ENCODE results near the gene GNAQ. TPM values are rescaled to one million over a fixed set of nuclear protein-coding genes. Genes with fewer than 3 reads are reported as not detected.
A peak's percentile ranks its signal among the peaks of the same experiment; 100 is the strongest.
"Not testable (repeated sequence)": the region's sequence is repeated elsewhere in the genome, so short reads cannot be mapped to it uniquely, and the experiment has no call there.

The GNAQ gene
- total RNA-seq, 1 donor from 2014 or later: 35.4 TPM

DNA sequence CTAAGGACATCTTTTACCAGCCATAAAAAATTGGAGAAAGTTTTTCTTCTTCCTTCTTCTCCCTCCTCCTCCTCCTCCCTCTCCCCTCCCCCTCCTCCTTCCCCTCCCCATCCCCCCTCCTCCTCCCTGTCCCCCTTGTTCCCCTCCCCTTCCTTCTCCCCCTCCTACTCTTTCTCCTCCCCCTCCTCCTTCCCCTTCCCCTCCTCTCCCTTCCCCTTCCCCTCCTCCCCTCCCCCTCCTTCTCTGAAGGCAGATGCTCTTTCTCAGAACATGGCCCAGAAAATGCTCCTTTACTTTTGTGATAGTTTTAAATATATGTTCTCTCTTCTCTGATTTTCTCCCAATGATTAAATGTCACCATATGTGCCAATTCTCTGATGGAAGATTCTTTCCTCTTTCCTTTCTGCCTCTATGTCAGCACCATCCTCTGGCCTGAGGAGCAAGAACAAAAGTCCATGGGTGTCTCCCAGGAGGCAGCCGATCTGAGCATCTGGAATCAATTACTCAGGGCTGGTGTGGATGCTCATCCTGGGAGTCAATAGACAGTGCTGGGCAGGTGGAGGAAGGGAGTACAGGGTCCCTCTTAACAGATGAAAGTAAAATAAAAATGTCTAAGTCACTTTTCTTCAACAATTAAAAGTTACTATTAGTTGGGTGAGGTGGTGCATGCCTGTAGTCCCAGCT is 320.5 kb downstream of the GNAQ start:
- no peaks in the 10 kb centered on the region for H3K27me3 ChIP-seq (ENCODE audit: control insufficient read depth, insufficient read depth, low read length)
- DNase-seq (ENCODE audit: low read depth): no peak
- no peaks in the 10 kb centered on the region for H3K36me3 ChIP-seq (ENCODE audit: control insufficient read depth, insufficient read depth, low read length)
- no peak overlapping the region for H3K4me3 ChIP-seq (ENCODE audit: low read depth, low read length)
- TF ChIP-seq, protein P1, sequence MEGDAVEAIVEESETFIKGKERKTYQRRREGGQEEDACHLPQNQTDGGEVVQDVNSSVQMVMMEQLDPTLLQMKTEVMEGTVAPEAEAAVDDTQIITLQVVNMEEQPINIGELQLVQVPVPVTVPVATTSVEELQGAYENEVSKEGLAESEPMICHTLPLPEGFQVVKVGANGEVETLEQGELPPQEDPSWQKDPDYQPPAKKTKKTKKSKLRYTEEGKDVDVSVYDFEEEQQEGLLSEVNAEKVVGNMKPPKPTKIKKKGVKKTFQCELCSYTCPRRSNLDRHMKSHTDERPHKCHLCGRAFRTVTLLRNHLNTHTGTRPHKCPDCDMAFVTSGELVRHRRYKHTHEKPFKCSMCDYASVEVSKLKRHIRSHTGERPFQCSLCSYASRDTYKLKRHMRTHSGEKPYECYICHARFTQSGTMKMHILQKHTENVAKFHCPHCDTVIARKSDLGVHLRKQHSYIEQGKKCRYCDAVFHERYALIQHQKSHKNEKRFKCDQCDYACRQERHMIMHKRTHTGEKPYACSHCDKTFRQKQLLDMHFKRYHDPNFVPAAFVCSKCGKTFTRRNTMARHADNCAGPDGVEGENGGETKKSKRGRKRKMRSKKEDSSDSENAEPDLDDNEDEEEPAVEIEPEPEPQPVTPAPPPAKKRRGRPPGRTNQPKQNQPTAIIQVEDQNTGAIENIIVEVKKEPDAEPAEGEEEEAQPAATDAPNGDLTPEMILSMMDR (IDR thresholded peaks at IDR 0.05; ENCODE audit: insufficient read depth, low read length, poor library complexity, severe bottlenecking): no peak

DNA sequence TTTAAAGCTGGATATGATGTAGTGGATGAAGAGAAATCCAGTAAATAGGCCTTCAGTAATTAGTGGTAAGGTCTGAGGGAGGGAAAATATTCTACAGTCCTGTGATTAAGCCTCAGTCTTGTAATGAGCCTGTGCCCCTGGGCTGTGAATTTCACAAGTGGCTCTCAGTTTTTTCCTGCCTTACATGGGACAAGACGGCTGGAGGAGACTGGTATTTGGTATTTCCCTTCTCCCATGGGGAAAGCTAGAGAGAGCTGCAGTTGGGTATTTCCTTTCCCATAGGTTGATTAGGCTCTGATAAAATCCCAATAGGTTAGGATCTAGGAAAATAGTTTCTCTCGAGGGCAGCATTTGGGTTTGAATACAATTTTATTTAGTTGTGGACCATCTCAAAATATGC is 321.3 kb downstream of the GNAQ start:
- Histone ChIP-seq H3K36me3 (ENCODE audit: control insufficient read depth, insufficient read depth, low read length) (no peaks in the 10 kb centered on the region), H3K27me3 (ENCODE audit: control insufficient read depth, insufficient read depth, low read length) (no peaks in the 10 kb centered on the region), H3K4me3 (ENCODE audit: low read depth, low read length) (no peak overlapping the region)
- TF ChIP-seq, protein P1 (IDR thresholded peaks at IDR 0.05; ENCODE audit: insufficient read depth, low read length, poor library complexity, severe bottlenecking): no peak
- no peak for DNase-seq (ENCODE audit: low read depth)

DNA sequence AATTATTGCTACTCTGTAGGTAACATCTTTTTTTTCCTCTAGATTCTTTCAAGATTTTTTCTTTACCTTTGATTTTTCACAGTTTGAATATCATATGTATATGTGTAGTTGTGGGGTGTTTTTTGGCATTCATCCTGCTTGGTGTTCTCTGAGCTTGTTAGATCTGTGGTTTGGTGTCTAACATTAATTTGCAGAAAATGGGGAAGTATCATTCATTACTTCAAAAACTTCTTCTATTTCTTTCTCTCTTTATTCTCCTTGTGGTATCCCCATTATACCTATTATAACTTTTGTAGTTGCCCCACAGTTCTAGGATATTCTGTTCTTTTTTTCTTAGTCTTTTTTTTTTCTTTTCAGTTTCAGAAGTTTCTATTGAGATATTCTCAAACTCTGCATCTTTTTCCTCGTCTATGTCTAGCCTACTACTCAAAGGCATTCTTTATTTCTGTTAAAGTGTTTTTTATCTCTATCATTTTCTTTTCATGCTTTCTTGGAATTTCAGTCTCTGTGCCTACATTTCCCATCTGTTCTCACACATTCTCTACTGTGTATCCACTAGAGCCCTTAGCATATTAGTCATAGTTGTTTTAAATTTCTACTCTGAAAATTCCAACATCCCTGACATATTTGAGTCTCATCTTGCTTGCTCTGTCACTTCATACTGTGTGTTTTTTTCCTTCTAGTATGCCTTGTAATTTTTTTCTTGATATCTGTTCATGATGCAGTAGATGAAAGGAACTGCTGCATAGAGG is 323.4 kb downstream of the GNAQ start:
- Histone ChIP-seq H3K4me3 (ENCODE audit: low read depth, low read length) (no peak overlapping the region), H3K36me3 (ENCODE audit: control insufficient read depth, insufficient read depth, low read length) (no peaks in the 10 kb centered on the region), H3K27me3 (ENCODE audit: control insufficient read depth, insufficient read depth, low read length) (no peaks in the 10 kb centered on the region)
- TF ChIP-seq, protein P1 (IDR thresholded peaks at IDR 0.05; ENCODE audit: insufficient read depth, low read length, poor library complexity, severe bottlenecking): no peak
- DNase-seq (ENCODE audit: low read depth): no peak

DNA sequence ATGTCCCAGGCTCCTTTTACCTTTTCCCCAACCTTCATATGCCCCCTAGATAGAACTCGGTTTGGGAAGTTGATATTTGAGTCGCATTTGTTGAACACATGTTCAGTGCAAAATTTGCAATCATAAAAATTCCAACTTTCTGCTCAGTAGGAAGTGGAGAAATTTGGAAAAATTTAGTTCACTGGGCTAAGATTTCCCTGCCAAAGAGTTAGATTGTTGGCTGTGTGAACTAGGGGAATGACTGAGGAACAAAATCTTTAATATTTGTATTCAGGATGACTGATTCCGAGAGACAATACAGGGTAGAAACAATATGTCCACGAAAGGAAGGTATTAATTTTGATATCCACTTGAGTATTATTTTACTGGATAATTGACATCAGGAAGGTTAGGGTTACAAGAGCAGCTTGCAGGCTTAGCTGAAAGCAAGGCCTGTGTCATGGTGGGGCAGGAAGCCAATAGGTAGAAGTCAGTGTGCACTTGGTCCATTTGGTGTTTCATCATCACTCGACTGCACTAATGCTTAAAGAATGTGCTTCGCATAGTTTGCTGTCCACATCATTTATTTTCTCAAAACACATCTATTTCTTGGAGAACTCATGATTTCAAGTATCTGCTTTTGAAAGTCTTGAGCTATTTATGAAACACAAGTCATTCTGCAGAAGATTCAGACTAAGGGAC is 324.1 kb downstream of the GNAQ start:
- H3K4me3 ChIP-seq (ENCODE audit: low read depth, low read length): no peak overlapping the region

DNA sequence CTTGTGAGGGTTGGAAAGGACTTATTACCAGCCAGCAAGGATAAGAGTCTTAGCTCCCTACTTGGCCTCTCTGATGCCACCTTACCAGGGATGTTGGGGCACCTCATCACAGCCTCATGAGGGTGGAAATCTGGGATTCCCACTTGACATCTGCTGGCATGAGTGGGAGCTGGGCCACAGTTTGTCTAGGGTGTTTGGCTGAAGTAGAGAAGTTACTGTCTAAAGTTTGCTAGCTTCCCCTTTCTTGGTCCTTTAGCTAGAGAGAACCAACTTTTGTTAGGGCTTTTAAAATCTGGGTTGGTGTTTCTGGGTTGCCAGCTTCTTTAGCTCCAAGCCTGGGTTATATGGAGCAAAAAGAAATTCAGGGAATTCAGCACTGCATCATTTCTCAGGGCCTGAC is 326.0 kb downstream of the GNAQ start:
- DNase-seq (ENCODE audit: low read depth): no peak
- TF ChIP-seq, protein P1 (IDR thresholded peaks at IDR 0.05; ENCODE audit: insufficient read depth, low read length, poor library complexity, severe bottlenecking): no peak
- no peaks in the 10 kb centered on the region for H3K27me3 ChIP-seq (ENCODE audit: control insufficient read depth, insufficient read depth, low read length)
- H3K36me3 ChIP-seq (ENCODE audit: control insufficient read depth, insufficient read depth, low read length): no peaks in the 10 kb centered on the region
- H3K4me3 ChIP-seq (ENCODE audit: low read depth, low read length): no peak overlapping the region

More for the DNA sequence above, 324.1 kb downstream of the GNAQ start:
- peak; percentile 97 for DNase-seq (ENCODE audit: low read depth)
- no peaks in the 10 kb centered on the region for H3K36me3 ChIP-seq (ENCODE audit: control insufficient read depth, insufficient read depth, low read length)
- TF ChIP-seq, protein P1 (IDR thresholded peaks at IDR 0.05; ENCODE audit: insufficient read depth, low read length, poor library complexity, severe bottlenecking): no peak
- H3K27me3 ChIP-seq (ENCODE audit: control insufficient read depth, insufficient read depth, low read length): no peaks in the 10 kb centered on the region

DNA sequence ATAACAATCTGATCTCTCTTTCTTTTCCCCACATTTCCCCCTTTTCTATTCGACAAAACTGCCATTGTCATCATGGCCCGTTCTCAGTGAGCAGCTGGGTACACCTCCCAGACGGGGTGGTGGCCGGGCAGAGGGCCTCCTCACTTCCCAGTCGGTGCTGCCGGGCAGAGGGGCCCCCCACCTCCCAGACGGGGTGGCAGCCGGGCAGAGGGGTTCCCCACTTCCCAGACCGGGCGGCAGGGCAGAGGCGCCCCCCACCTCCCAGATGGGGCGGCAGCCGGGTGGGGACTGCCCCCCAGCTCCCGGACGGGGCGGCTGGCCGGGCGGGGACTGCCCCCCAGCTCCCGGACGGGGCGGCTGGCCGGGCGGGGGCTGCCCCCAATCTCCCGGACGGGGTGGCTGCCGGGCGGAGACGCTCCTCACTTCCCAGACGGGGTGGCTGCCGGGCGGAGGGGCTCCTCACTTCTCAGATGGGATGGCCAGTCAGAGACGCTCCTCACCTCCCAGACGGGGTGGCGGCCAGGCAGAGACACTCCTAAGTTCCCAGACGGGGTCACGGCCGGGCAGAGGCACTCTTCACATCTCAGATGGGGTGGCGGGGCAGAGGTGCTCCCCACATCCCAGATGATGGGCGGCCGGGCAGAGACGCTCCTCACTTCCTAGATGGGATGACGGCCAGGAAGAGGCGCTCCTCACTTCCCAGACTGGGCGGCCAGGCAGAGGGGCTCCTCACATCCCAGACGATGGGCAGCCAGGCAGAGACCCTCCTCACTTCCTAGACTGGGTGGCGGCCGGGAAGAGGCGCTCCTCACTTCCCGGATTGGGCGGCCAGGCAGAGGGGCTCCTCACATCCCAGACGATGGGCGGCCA is 328.9 kb downstream of the GNAQ start:
- H3K36me3 ChIP-seq (ENCODE audit: control insufficient read depth, insufficient read depth, low read length); H3K4me3 ChIP-seq (ENCODE audit: low read depth, low read length); DNase-seq (ENCODE audit: low read depth); H3K27me3 ChIP-seq (ENCODE audit: control insufficient read depth, insufficient read depth, low read length): not testable (repeated sequence)

All from kidney epithelial cell (primary cell).